G401 (cell line): ENCODE results near the gene PAIP2B. TPM values are rescaled to one million over a fixed set of nuclear protein-coding genes. Genes with fewer than 3 reads are reported as not detected.
A peak's percentile ranks its signal among the peaks of the same experiment; 100 is the strongest.

Source experiments
- DNase-seq: peaks from one replicate; pipeline ENCODE4 v3.0.0-alpha.2; 2015; ENCODE audit warnings: low spot score
- in situ Hi-C: cut with HindIII; loops from 2 replicates; pipeline ENCODE4 v1.10.0; 2016; ENCODE audit warnings: low sequenced_read_pairs, mixed read lengths
- total RNA-seq: library from RNA; depleted of rRNA; stranded (reverse); fragments of >200 nt; shearing (Covaris generic); gene quantifications from 2 replicates; pipeline ENCODE4 v1.2.3, GENCODE V29; 2014; rRNA removed

PAIP2B gene
- total RNA-seq, 1 experiment from 2014 or later: 2.4 TPM

- in situ Hi-C loops: no loop called here
- peak; percentile 46 for DNase-seq
Observed at GRCh38 chr2:71157124-71157793, 69.6 kb downstream of the PAIP2B start.

- in situ Hi-C loops: no loop called here
- DNase-seq: no peak
Observed at GRCh38 chr2:71156573-71156972, 70.3 kb downstream of the PAIP2B start.

GRCh38 chr2:71155846-71156245 lies 71.1 kb downstream of the PAIP2B start:
- in situ Hi-C loops: no loop called here
- no peak for DNase-seq

GRCh38 chr2:71154798-71155197 lies 72.1 kb downstream of the PAIP2B start:
- DNase-seq: peak; percentile 12
- in situ Hi-C loops: no loop called here

GRCh38 chr2:71154279-71154678 lies 72.6 kb downstream of the PAIP2B start:
- DNase-seq: no peak
- in situ Hi-C loops: no loop called here

GRCh38 chr2:71153585-71154224 lies 73.2 kb downstream of the PAIP2B start:
- DNase-seq: no peak
- in situ Hi-C loops: no loop called here

GRCh38 chr2:71151620-71152019 lies 75.3 kb downstream of the PAIP2B start:
- in situ Hi-C loops: no loop called here
- no peak for DNase-seq

GRCh38 chr2:71150082-71150816 lies 76.7 kb downstream of the PAIP2B start:
- in situ Hi-C loops: no loop called here
- DNase-seq: peak; percentile 39

GRCh38 chr2:71148506-71149063 lies 78.3 kb downstream of the PAIP2B start:
- no peak for DNase-seq
- in situ Hi-C loops: no loop called here

GRCh38 chr2:71143782-71144181 lies 83.1 kb downstream of the PAIP2B start:
- in situ Hi-C loops: no loop called here
- no peak for DNase-seq

- no peak for DNase-seq
- in situ Hi-C loops: no loop called here
Observed at GRCh38 chr2:71136174-71136573, 90.7 kb downstream of the PAIP2B start.

GRCh38 chr2:71133603-71134002 lies 93.3 kb downstream of the PAIP2B start:
- DNase-seq: no peak
- in situ Hi-C loops: no loop called here

Other genes with a start within 250 kb of the PAIP2B start
- gene ANKRD53, start 248.5 kb downstream of the PAIP2B start, total RNA-seq: 0.54 TPM in 1 of 2 replicates, not detected in the other
- gene TEX261, start 232.2 kb downstream of the PAIP2B start, total RNA-seq: 26.5 and 33.4 TPM in 2 replicates
- gene NAGK, start 158.5 kb downstream of the PAIP2B start, total RNA-seq: 35.0 and 43.6 TPM in 2 replicates
- 4.3 and 17.9 TPM in 2 replicates for gene MCEE, start 96.9 kb downstream of the PAIP2B start, total RNA-seq
- 13.2 and 17.5 TPM in 2 replicates for gene MPHOSPH10, start 96.5 kb downstream of the PAIP2B start, total RNA-seq
- gene ZNF638, start 104.7 kb upstream of the PAIP2B start, total RNA-seq: 94.2 and 106 TPM in 2 replicates
- 0.18 and 3.8 TPM in 2 replicates for gene DYSF, start 226.5 kb upstream of the PAIP2B start, total RNA-seq